Neural crest cell (in vitro differentiated cells): Measurements from ENCODE around the gene SCN10A. TPM values are rescaled to one million over a fixed set of nuclear protein-coding genes. Genes with fewer than 3 reads are reported as not detected.

Experiments
- DNase-seq: peaks from one replicate; pipeline ENCODE4 v3.0.0; 2021; ENCODE audit warnings: low read depth, mixed read lengths, low spot score
- H3K27ac Mint-ChIP-seq: one replicate; pipeline ENCODE4 v1.8.0; 2021; ENCODE audit warnings: mild to moderate bottlenecking, mixed read lengths; ENCODE audit not compliant: unreplicated experiment
- H3K27me3 Mint-ChIP-seq: 2 replicates; pipeline ENCODE4 v1.8.0; 2021; ENCODE audit warnings: low read depth, mild to moderate bottlenecking, mixed read lengths
- H3K36me3 Mint-ChIP-seq: 2 replicates; pipeline ENCODE4 v1.8.0; 2021; ENCODE audit warnings: low read depth, mild to moderate bottlenecking, mixed read lengths
- H3K4me1 Mint-ChIP-seq: 2 replicates; pipeline ENCODE4 v1.8.0; 2021; ENCODE audit warnings: mixed read lengths
- H3K4me3 Mint-ChIP-seq: one replicate; pipeline ENCODE4 v1.8.0; 2021; ENCODE audit warnings: mild to moderate bottlenecking, mixed read lengths
- H3K9me3 Mint-ChIP-seq: 2 replicates; pipeline ENCODE4 v1.8.0; 2021; ENCODE audit warnings: mixed read lengths
- total RNA-seq: library from RNA; stranded (reverse); gene quantifications from 2 replicates; pipeline ENCODE4 v1.2.1, GENCODE V29; 2021
- TF ChIP-seq, protein P1 (sequence below): fragments of 200-600 bp; sonication (generic); conservative IDR thresholded peaks from 2 replicates; pipeline ENCODE4 v1.5.0; 2021; ENCODE audit warnings: antibody characterized with exemption, mild to moderate bottlenecking

Gene SCN10A
- total RNA-seq, 1 donor from 2014 or later, result not detected

DNA sequence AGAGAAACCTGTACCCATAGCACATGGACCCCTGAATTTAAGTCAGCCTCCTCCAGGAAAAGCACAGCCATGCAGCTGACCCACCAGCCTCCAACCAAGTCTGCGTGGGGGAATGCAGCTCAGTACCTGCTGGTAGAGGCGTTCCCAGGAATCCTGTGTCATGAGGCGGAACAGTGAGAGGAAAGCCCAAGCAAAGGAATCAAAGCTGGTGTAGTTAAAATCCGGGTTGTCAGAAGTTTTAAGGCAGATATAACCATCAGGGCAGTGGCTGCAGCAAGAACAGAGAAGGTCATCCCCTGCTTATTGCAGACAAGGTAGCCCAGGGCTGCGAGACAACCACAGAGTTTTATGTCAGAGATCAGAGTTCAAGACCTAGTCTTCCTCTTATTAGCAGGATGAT is 59.1 kb downstream of the SCN10A start:
- H3K27ac Mint-ChIP-seq, result no peak overlapping the region
- H3K4me1 Mint-ChIP-seq, result no peaks in the 10 kb centered on the region
- no peaks in the 10 kb centered on the region for H3K36me3 Mint-ChIP-seq
- DNase-seq, result no peak
- no peaks in the 10 kb centered on the region for H3K9me3 Mint-ChIP-seq
- no peak overlapping the region for H3K4me3 Mint-ChIP-seq
- TF ChIP-seq, protein P1, sequence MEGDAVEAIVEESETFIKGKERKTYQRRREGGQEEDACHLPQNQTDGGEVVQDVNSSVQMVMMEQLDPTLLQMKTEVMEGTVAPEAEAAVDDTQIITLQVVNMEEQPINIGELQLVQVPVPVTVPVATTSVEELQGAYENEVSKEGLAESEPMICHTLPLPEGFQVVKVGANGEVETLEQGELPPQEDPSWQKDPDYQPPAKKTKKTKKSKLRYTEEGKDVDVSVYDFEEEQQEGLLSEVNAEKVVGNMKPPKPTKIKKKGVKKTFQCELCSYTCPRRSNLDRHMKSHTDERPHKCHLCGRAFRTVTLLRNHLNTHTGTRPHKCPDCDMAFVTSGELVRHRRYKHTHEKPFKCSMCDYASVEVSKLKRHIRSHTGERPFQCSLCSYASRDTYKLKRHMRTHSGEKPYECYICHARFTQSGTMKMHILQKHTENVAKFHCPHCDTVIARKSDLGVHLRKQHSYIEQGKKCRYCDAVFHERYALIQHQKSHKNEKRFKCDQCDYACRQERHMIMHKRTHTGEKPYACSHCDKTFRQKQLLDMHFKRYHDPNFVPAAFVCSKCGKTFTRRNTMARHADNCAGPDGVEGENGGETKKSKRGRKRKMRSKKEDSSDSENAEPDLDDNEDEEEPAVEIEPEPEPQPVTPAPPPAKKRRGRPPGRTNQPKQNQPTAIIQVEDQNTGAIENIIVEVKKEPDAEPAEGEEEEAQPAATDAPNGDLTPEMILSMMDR, result no peak
- peaks cover 58% of the 10 kb centered on the region for H3K27me3 Mint-ChIP-seq

DNA sequence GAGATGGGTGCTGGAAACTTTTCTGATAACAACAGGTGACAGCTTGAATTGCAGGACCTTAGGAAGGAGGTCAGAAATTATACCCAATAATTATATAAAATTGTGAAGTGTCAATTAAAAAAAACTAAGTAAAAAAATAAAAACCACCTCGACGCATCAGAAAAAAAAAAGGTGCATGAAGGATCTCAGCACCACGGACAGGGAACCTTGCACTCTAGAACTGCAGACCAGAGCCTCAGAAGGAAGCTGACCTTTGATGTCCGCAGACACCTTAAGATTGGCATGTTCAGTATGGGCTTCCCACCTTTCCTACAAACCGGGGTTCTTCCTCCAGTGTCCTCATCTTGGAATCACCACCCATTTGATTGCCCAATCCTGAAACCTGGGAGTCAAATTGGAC is 60.9 kb downstream of the SCN10A start:
- no peak overlapping the region for H3K27ac Mint-ChIP-seq
- TF ChIP-seq, protein P1, result no peak
- H3K4me3 Mint-ChIP-seq, result no peak overlapping the region
- no peaks in the 10 kb centered on the region for H3K36me3 Mint-ChIP-seq
- H3K4me1 Mint-ChIP-seq, result no peaks in the 10 kb centered on the region
- no peaks in the 10 kb centered on the region for H3K9me3 Mint-ChIP-seq
- no peak for DNase-seq
- H3K27me3 Mint-ChIP-seq, result peaks cover 63% of the 10 kb centered on the region

DNA sequence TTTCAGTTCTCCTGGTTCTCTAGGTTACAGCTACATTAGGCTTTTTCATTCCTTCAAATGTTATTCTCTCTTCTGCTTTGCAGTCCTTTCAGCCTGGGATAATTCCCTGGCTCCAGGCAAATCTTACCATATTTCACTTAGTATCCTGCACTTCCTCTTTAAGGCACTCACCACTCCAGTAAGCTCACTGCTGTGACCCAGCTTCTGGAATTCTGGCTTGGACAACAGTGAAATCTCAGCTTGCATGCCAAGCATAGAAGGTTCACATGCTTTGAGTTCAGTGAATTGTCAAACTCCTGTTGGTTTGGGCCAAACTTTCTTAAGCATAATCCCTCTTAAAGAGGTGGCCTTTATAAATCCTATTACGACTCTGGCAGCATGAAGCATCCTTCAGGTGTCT is 69.4 kb downstream of the SCN10A start:
- no peak overlapping the region for H3K27ac Mint-ChIP-seq
- H3K9me3 Mint-ChIP-seq, result no peaks in the 10 kb centered on the region
- no peak overlapping the region for H3K4me3 Mint-ChIP-seq
- TF ChIP-seq, protein P1, result no peak
- DNase-seq, result no peak
- no peaks in the 10 kb centered on the region for H3K36me3 Mint-ChIP-seq
- H3K27me3 Mint-ChIP-seq, result peaks cover 15% of the 10 kb centered on the region
- H3K4me1 Mint-ChIP-seq, result no peaks in the 10 kb centered on the region

GRCh38 chr3:38743043-38743442 is 73.0 kb downstream of the SCN10A start:
- no peaks in the 10 kb centered on the region for H3K9me3 Mint-ChIP-seq
- H3K4me1 Mint-ChIP-seq, result no peaks in the 10 kb centered on the region
- H3K36me3 Mint-ChIP-seq, result no peaks in the 10 kb centered on the region
- TF ChIP-seq, protein P1, result no peak
- no peak overlapping the region for H3K4me3 Mint-ChIP-seq
- no peak for DNase-seq
- H3K27ac Mint-ChIP-seq, result no peak overlapping the region
- peaks cover 11% of the 10 kb centered on the region for H3K27me3 Mint-ChIP-seq

DNA sequence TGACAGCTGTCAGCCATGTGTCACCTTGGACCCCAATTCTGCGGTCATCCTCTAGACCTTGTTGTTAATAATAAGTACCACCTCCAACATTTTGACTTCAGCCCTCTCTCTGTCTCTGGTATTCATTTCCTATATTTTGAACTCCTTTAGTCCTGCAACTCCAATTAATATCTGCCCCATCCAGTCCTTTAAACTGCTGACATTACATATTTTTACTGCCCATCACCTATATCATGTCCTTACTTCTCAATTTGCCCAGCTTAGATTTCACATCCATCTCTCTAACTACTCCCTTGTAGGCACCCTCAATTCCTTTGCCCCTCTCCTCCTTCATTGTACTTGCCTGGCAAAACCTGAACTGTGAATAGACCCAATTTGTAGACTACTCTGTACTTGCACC is 73.5 kb downstream of the SCN10A start:
- peaks cover 11% of the 10 kb centered on the region for H3K27me3 Mint-ChIP-seq

More for the DNA sequence above, 73.5 kb downstream of the SCN10A start:
- Mint-ChIP-seq H3K4me3 (no peak overlapping the region), H3K4me1 (no peaks in the 10 kb centered on the region), H3K27ac (no peak overlapping the region), H3K9me3 (no peaks in the 10 kb centered on the region), H3K36me3 (no peaks in the 10 kb centered on the region)
- TF ChIP-seq, protein P1, result no peak
- no peak for DNase-seq
